Measurements from ENCODE around the gene ACMSD.

DNA sequence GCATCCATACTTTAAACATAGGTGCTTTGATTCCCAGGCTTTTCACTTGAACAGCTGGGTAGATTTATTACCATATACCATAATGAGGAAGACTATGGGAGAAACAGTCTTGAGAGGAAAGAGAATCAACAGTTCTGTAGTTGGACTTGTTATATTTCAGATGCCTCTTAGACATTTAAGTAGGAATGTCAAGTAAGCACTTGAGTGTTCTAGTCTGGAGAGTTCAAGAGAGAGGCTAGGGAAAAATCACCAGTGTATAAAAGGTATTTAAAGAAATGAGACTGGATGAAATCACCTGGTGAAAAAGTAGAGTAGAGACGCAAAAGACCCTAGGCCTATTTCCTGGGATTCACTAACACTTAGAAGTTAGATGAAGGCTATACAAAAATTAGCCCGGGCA, 66.8 kb downstream of the ACMSD start:
- TF ChIP-seq, protein P1, sequence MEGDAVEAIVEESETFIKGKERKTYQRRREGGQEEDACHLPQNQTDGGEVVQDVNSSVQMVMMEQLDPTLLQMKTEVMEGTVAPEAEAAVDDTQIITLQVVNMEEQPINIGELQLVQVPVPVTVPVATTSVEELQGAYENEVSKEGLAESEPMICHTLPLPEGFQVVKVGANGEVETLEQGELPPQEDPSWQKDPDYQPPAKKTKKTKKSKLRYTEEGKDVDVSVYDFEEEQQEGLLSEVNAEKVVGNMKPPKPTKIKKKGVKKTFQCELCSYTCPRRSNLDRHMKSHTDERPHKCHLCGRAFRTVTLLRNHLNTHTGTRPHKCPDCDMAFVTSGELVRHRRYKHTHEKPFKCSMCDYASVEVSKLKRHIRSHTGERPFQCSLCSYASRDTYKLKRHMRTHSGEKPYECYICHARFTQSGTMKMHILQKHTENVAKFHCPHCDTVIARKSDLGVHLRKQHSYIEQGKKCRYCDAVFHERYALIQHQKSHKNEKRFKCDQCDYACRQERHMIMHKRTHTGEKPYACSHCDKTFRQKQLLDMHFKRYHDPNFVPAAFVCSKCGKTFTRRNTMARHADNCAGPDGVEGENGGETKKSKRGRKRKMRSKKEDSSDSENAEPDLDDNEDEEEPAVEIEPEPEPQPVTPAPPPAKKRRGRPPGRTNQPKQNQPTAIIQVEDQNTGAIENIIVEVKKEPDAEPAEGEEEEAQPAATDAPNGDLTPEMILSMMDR (IDR thresholded peaks at IDR 0.05; ENCODE audit: poor library complexity): no peak
- TF ChIP-seq EZH2 (IDR thresholded peaks at IDR 0.05; ENCODE audit: borderline replicate concordance): no peak
- no peak for TF ChIP-seq EZH2phosphoT487 (IDR thresholded peaks at IDR 0.05; ENCODE audit: low read depth, severe bottlenecking, unreplicated experiment)
